22Rv1 (cell line): ENCODE data around the gene APBA2.
"Not testable (repeated sequence)": the region's sequence is repeated elsewhere in the genome, so short reads cannot be mapped to it uniquely, and the experiment has no call there.

Source experiments
- H3K27ac ChIP-seq: fragments of 450-650 bp; 2 replicates; pipeline ENCODE4 v1.5.1; 2017
- ZFX ChIP-seq: fragments of 450-650 bp; IDR thresholded peaks from 2 replicates; pipeline ENCODE4 v1.6.1; 2017; ENCODE audit warnings: antibody characterized with exemption, borderline replicate concordance
- TF ChIP-seq, protein P1 (sequence below): fragments of 450-650 bp; IDR thresholded peaks from 2 replicates; pipeline ENCODE4 v1.5.1; 2017; ENCODE audit warnings: mild to moderate bottlenecking

Gene APBA2

DNA sequence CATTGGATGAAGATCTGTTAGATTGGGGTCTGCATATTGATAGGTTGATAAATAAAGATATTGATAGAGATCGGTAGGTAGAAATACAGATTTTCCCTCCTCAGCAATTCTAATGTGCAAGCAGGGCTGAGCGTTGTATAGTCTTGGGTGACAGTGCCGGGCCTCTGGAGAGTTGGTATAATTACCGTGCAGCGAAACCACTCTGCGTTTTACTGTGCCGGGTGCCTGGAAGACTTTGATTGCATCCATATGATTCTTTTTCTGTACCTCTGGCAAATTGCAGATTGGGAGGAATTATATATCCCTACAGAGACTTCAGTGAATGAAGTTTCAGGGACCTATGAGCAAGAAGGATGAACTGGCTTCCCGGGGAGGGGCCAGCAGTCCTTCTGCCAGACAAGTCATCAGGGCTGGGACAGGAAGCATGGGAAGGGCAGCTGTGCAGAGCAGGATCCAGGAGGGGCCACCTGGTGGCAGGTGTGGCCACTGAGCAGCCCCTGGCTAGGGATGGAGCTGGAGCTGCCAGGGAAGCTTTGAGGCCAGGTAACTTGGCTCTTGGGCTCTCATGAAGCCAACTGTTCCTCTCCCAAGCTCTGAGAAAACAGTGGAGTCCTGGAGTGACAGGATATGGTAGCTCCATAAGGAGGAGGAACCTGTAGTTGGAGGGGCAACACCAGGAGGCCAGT lies 132.5 kb downstream of the APBA2 start:
- no peak overlapping the region for H3K27ac ChIP-seq

DNA sequence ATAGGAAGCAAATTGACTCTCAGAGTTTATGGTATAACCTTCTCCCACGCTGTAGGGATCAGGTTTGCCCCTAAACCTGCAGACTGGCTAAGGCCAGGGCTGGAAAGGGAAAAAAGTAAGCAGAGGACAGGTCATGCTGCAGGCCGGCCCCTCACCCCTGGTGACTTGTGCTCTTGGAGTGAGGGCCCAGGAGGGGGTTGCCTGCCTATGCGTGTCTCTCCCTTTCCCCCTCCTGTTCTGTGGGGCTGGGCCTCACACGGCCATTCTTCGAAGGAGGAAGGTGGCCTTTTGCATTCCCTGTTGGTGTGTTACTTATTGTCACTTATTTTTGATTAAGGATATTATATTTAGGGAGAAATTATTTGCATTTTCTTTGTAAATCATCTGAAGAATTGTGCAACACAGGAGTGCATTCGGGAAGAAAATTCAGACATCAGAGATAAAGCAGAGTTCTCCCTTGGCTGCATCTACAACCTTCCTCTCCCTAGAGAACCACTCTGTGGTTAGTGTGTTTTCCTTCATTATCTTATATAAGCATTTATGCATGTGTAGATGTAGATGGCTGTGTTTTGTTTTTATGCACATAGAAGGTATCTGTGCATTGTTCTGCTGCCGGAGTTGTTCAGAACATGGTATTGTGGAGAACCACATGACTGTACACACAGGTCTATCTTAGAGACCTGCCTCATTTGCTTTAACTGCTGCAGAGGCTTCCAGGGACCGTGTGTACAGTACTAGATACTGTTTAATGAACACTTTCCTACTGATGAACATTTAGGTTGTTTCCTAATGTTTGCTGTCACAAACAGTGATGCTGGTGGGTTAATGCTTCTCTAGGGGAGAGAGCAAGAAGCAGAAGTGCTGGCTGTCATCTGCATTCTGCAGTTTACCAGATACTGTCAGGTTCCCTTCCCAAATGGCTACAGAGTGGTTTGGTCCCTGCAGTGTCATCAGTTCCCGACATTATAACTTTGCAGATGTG lies 133.5 kb downstream of the APBA2 start:
- no peak overlapping the region for H3K27ac ChIP-seq
- TF ChIP-seq, protein P1, sequence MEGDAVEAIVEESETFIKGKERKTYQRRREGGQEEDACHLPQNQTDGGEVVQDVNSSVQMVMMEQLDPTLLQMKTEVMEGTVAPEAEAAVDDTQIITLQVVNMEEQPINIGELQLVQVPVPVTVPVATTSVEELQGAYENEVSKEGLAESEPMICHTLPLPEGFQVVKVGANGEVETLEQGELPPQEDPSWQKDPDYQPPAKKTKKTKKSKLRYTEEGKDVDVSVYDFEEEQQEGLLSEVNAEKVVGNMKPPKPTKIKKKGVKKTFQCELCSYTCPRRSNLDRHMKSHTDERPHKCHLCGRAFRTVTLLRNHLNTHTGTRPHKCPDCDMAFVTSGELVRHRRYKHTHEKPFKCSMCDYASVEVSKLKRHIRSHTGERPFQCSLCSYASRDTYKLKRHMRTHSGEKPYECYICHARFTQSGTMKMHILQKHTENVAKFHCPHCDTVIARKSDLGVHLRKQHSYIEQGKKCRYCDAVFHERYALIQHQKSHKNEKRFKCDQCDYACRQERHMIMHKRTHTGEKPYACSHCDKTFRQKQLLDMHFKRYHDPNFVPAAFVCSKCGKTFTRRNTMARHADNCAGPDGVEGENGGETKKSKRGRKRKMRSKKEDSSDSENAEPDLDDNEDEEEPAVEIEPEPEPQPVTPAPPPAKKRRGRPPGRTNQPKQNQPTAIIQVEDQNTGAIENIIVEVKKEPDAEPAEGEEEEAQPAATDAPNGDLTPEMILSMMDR, result no peak
- no peak for TF ChIP-seq ZFX

More for the DNA sequence above, 132.5 kb downstream of the APBA2 start:
- TF ChIP-seq ZFX, result no peak
- TF ChIP-seq, protein P1, result peak; percentile 34

DNA sequence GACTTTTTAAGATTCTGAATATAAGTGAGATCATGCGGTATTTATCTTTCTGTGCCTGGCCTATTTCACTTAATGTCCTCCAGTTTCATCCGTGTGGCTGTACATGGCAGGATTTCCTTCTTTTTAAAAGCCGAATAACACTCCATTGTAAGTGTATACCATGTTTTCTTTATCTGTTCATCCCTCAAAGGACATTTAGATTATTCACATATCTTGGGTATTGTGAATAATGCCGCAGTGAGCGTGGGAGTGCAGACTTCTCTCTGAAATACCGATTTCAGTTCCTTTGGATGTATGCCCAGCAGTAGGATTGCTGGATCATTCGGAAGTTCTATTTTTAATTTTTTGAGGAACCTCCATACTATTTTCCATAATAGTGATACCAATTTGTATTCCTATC lies 136.1 kb downstream of the APBA2 start:
- TF ChIP-seq, protein P1, result no peak
- no peak for TF ChIP-seq ZFX
- H3K27ac ChIP-seq, result no peak overlapping the region

DNA sequence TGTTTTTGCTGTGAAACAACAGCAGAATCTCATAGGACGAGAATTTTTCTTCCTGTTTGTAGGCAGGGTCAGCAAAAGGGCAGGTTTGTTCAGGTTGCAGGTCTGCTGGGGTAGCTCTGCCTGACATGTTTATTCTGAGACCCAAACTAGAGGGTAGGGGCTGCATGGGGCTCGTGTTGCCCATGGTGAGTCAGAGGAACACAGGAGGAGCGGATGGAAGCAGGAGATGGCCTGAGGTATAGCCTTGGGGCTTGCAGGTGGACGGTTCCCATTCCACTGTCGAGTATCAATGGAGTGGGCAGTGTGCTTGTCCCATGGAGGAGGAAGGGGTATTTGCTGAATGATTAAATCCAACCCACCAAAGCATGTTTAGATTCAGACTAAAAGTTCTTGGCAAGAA lies 138.9 kb downstream of the APBA2 start:
- TF ChIP-seq ZFX, result no peak
- TF ChIP-seq, protein P1, result no peak

GRCh38 chr15:29025411-29025810 lies 139.6 kb downstream of the APBA2 start:
- H3K27ac ChIP-seq, result not testable (repeated sequence)

More for the DNA sequence above, 138.9 kb downstream of the APBA2 start:
- no peak overlapping the region for H3K27ac ChIP-seq

- not testable (repeated sequence) for H3K27ac ChIP-seq
These were observed 142.4 kb downstream of the APBA2 start for GRCh38 chr15:29028158-29028557.

- H3K27ac ChIP-seq, result no peak overlapping the region
- no peak for TF ChIP-seq ZFX
- TF ChIP-seq, protein P1, result no peak
These were observed 143.9 kb downstream of the APBA2 start for GRCh38 chr15:29029651-29030195.
